HL-60/S4 (cell line): ENCODE measurements around the gene UBE2L3.
"Not testable (repeated sequence)": the region's sequence is repeated elsewhere in the genome, so short reads cannot be mapped to it uniquely, and the experiment has no call there.

Experiments
- in situ Hi-C: fragments of 300-500 bp; cut with MboI; formaldehyde crosslinking; loops from 2 replicates; pipeline ENCODE4 v1.14.3; 2022; ENCODE audit warnings: low sequenced_read_pairs

The UBE2L3 gene

GRCh38 chr22:21641789-21642583, 74.5 kb downstream of the UBE2L3 start, which contains the start of gene SDF2L1:
Gene SDF2L1, plus strand, starts transcription at chr22:21642302. Its CDS starts 35 bp downstream, at chr22:21642337.
- in situ Hi-C loops, result no loop called here

GRCh38 chr22:21642584-21643448, 75.3 kb downstream of the UBE2L3 start:
- in situ Hi-C loops, result no loop called here

GRCh38 chr22:21643533-21644357, 76.2 kb downstream of the UBE2L3 start:
- in situ Hi-C loops, result no loop called here

- in situ Hi-C loops, result not testable (repeated sequence)
These were observed 78.0 kb downstream of the UBE2L3 start for GRCh38 chr22:21645513-21645912.

- in situ Hi-C loops, result no loop called here
These were observed 79.4 kb downstream of the UBE2L3 start for GRCh38 chr22:21646608-21647590.

- in situ Hi-C loops, result no loop called here
These were observed 82.8 kb downstream of the UBE2L3 start for GRCh38 chr22:21650280-21650679.

- in situ Hi-C loops, result no loop called here
These were observed 83.5 kb downstream of the UBE2L3 start for GRCh38 chr22:21650823-21651520.

GRCh38 chr22:21651521-21652009, 84.1 kb downstream of the UBE2L3 start:
- in situ Hi-C loops, result no loop called here

GRCh38 chr22:21652010-21652546, 84.6 kb downstream of the UBE2L3 start:
- in situ Hi-C loops, result no loop called here

- in situ Hi-C loops, result no loop called here
These were observed 85.3 kb downstream of the UBE2L3 start for GRCh38 chr22:21652547-21653545.

- in situ Hi-C loops, result no loop called here
These were observed 89.5 kb downstream of the UBE2L3 start for GRCh38 chr22:21657020-21657359.

- in situ Hi-C loops, result no loop called here
These were observed 90.0 kb downstream of the UBE2L3 start for GRCh38 chr22:21657360-21658032.

- in situ Hi-C loops, result no loop called here
These were observed 92.5 kb downstream of the UBE2L3 start for GRCh38 chr22:21659864-21660525.

GRCh38 chr22:21660904-21661303, 93.4 kb downstream of the UBE2L3 start:
- in situ Hi-C loops, result no loop called here

- in situ Hi-C loops, result no loop called here
These were observed 94.5 kb downstream of the UBE2L3 start for GRCh38 chr22:21661991-21662390.

- in situ Hi-C loops, result no loop called here
These were observed 96.2 kb downstream of the UBE2L3 start for GRCh38 chr22:21663738-21664137.
